ENCODE results near the gene TMPRSS2.

The TMPRSS2 gene

DNA sequence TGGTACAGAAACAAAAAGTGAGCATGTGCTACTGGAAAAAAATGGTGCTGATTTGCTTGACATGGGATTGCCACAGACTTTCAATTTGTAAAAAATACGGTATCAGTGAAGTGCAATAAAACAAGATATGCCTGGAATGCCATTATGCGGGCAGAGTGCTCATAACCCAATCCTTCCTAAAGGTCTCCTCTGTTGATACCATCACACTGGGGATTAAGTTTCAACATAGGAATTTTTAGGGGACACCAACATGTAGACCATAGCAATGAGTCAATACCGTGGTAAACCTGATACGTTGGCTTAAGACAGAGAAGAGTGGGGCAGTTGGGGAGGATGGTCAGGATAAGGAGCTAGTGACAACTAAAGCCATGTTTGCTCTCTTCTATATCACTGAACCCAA, 61.4 kb downstream of the TMPRSS2 start:
- DNase-seq, result no peak

DNA sequence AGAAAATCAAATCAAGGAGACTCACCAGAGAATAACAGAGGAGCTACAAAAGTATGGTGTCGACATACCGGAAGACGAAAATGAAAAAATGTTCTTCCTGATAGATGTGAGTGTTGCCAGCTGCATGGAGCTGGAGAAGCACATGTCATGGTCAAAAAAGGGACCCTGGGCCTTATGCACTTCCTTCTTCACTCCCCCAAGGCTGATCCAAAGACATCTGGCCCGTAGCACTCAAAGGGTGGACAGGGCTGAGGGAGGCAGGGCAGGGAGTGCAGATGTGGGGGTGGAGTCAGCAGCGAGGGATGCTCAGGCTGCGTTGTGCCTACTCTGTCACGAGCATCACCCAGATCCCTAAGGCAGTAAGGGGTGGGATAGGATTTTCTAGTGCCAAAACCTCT, 62.5 kb downstream of the TMPRSS2 start:
- no peak for DNase-seq

DNA sequence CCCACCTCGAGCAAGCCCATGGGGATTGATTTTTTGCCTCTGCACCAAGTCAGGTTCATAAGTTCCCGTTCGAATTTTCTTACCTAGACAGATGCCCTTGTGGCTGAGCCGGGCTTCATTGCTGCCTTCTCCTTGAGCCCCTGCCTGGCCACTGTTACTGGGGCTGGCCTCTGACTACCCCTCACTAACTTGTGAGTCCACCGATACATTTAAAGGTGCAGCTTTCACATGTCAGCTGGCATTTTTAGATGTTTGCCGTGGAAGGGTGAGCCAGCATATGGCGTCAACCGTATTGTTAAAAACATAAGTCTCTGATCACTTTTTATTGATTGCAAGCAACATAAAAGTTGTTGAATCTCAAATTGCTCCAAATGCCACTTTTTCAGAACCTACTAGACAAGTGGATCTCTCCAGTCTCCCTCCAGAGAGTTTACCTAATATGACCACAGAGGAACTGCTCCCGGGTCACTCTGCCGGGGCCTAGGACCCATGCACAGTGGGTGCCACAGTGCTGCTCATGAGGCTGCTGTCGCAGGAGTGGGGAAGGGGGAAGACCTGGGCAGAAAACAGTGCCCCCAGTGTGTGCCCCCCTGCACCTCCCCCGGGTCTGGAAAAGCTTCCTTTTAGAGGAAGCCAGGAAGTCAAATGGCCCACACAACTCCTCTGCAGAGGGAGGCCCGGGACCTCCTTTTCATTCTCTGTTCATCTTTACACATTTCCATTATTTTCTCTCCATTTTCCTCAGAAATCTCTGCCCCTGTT, 63.1 kb downstream of the TMPRSS2 start:
- no peak for DNase-seq

DNA sequence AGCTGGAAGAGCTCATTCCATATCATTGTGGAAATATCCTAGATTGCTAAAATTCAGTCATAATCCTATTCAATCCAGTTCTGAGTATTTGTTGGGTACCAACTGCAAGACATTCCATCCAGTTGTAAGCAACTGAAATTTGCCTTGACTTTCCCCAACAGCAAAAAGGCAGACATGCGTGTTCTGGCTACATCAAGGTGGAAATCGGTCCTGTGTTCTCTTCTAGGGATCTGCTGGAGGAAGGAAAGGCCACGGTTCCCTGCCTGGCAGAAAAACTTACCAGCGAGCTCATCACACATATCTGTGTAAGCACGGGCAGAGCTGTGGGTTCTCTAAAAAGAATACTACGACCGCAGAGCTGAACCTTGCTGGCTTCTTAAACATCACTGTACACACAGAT, 64.4 kb downstream of the TMPRSS2 start:
- no peak for DNase-seq

DNA sequence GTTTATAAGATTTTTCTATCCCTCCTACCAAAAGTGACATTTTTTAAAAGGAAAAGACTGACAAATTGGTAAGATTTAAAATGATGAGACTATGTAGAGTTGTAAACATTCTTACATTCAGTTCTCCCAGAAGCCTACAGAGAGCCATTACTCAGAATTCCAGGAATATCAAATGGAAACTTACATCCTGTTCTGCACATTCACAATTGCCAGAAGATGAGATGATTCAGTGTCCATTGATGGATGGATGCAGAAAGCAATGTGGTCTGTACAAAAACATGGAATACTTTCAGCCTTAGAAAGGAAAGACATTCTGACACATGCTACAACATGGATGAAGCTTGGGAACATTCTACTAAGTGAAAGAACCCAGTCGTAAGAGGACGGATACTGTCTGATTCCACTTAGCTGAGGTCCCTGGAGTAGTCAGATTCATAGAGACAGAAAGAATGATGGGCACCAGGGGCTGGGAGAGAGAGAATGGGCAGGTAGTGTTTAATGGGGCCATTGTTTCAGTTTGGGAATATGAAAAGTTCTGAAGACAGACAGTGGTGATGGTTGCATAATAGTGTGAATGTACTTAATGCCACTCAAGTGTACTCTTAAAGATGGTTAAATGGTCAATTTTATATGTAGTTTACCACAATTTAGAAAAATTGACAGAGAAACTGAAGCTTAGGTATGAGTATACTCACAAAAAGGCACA, 65.3 kb downstream of the TMPRSS2 start:
- DNase-seq, result no peak

- no peak for DNase-seq
These were observed 66.4 kb downstream of the TMPRSS2 start for GRCh38 chr21:41441546-41441945.

DNA sequence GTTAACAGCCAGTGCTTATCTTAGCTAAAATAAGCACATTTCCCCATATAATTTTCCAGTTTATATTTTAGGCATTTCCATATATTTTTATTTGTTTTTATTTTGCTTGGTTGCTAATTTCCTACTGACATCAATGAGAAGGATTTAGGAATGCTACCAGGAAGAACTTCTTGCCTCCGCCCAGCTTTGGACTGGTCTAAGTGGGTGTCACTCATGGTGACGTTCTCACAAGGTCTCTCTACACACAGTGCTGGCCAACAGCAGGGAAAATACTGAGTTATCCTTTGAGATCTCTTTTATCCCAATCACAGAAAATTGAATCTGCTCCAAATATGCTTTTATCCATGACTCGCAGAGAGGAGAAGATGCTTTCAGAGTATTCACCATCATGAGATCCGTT, 68.7 kb downstream of the TMPRSS2 start:
- no peak for DNase-seq

GRCh38 chr21:41438425-41439113, 69.4 kb downstream of the TMPRSS2 start:
- DNase-seq, result no peak

GRCh38 chr21:41437729-41438128, 70.2 kb downstream of the TMPRSS2 start:
- no peak for DNase-seq

DNA sequence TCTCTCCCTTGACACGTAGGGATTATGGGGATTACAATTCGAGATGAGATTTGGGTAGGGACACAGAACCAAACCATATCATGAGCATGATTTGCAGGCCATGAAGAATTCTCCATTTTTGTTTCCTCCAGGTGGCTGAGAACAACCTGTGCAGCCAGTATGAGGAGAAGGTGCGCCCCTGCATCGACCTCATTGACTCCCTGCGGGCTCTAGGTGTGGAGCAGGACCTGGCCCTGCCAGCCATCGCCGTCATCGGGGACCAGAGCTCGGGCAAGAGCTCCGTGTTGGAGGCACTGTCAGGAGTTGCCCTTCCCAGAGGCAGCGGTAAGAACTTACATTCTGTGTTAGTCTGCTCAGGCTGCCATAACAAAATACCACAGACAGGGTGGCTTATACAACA, 72.3 kb downstream of the TMPRSS2 start:
- no peak for DNase-seq

DNA sequence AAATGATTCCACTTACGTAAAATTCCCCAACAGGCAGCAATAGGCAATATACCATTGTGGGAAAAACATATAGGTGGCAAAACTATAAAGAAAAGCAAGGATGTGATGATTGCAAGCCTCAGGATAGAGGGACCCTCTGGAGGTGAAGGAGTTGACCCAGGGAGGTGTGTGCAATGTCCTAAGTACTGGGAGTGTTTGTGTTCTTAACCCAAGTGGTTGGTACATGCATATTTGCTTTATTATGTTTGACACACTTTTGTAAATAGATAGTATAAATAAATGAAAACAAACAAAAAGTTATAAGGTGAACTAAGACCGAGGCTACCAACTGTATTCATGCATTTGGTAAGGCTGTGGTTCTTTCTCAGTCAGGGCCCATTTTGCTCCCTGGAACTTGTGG, 74.4 kb downstream of the TMPRSS2 start:
- no peak for DNase-seq

- DNase-seq, result no peak
These were observed 75.1 kb downstream of the TMPRSS2 start for GRCh38 chr21:41432562-41433460.

DNA sequence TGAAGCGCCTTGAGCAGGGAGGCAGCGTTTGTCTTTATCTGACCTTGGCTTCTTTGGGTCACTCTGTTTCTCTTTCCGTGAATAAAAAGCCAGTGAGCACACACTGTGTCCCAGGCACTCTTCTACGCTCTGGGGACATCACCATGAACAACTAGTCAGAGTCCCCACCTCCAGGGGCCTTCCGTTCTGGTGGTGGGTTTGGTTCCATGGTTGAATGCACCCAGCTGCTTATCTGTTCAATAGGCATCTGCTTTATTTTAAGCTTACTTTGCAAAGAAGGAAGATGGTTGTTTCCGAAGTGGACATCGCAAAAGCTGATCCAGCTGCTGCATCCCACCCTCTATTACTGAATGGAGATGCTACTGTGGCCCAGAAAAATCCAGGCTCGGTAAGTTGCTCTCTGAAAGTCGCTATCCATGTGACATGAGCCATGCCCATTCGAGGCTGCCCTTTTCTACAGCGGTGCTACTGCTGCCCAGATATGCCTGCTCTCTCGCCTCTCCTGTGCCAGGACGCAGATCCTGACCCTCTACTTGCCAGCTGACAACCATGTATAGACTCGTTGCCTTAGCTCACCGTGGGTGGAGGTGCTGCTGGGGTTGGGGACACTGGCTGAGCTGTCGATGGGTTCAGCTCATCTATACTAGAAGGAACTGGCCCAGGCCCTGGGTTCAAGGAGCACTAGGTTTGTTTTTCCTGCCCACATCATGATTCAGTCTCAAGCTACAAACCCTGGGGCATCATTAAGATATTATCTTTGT, 76.0 kb downstream of the TMPRSS2 start:
- no peak for DNase-seq

GRCh38 chr21:41429925-41430491, 78.0 kb downstream of the TMPRSS2 start:
- DNase-seq, result no peak

DNA sequence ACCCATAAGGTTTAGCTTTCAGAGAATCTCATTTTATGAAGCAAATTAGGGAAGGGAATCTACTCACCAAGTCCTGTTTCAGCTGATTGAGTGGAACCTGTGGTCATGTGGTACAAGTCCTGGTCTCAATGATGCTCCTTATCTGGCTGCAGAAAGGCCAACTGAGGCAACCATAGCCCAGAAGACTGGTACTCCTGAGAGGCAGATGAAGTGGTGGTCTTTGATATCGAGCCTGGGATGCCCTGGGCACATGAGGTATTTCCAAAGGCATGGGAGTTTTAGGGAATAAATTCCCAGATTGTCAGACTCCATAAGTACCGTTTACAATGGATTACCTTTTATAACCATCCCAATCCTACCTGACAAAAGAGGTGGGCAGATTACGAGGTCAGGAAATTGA, 78.7 kb downstream of the TMPRSS2 start:
- no peak for DNase-seq

DNA sequence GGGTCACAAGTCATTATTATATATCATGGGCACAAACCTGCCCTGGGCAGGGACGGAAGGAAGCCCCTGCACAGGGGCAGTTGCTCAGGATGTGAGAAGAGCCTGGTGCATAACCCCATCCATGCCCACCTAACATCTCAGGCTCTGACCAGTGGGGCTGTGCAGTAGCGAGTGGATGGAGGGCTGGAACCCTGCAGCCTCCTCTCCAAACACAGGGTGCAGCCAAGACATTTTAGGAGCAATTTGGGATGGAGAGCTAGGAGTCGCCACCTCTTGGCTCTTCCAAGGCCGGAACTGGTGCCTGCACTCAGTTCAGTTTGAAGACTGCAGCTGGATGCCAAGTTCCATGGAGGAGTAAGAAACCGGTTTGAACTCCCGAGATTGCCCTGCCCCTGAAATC, 79.1 kb downstream of the TMPRSS2 start:
- no peak for DNase-seq

- DNase-seq, result no peak
These were observed 79.6 kb downstream of the TMPRSS2 start for GRCh38 chr21:41428311-41428710.

GRCh38 chr21:41427556-41427955, 80.4 kb downstream of the TMPRSS2 start:
- DNase-seq, result no peak

- peak in 1 of 4 experiments; percentile 40 for DNase-seq
These were observed 81.1 kb downstream of the TMPRSS2 start for GRCh38 chr21:41426676-41427404.

DNA sequence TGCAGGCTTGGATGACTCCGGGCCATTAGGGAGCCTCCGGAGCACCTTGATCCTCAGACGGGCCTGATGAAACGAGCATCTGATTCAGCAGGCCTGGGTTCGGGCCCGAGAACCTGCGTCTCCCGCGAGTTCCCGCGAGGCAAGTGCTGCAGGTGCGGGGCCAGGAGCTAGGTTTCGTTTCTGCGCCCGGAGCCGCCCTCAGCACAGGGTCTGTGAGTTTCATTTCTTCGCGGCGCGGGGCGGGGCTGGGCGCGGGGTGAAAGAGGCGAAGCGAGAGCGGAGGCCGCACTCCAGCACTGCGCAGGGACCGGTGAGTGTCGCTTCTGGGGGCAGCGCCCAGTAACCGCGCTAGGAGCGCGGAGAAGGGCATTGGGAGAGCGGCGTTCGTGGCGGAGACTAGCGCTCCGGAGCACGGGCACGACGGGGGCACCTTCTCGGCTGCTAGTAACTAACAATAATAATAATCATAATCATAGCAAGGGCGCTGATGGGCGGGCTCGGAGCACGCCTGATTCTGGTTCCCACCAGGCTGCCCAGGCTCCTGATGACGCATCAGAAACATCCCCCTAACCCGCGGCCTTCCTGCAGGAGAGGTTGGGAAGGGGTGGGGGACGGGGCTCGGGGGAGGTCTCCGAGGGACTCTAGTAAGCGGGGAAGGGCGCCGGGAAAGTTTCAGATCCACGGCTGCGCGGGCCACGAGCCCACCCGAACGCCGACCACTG, 81.8 kb downstream of the TMPRSS2 start, which contains the start of gene MX1:
Gene MX1, plus strand, starts transcription at position 286 of the 722 bp plus-strand sequence. CDS start 5,832 bp downstream, outside the sequence.
- DNase-seq, result peak; percentile 57 to 97 (median 78)

Measured in activated naive CD4-positive, alpha-beta T cell (primary cell).